HG03025 (cell line): ENCODE results near the gene GAD1.

Experiments used
- ATAC-seq: cut with Tn5 transposase; IDR thresholded peaks from one replicate; pipeline ENCODE4 v1.9.1; 2021; ENCODE audit warnings: mild to moderate bottlenecking, moderate library complexity; ENCODE audit not compliant: unreplicated experiment, low FRiP score

GAD1 gene

GRCh38 chr2:170887496-170887895 lies 70.8 kb downstream of the GAD1 start:
- no peak for ATAC-seq

- no peak for ATAC-seq
These were observed 71.2 kb downstream of the GAD1 start for GRCh38 chr2:170887896-170888295.

- no peak for ATAC-seq
These were observed 75.2 kb downstream of the GAD1 start for GRCh38 chr2:170891893-170892292.

GRCh38 chr2:170892391-170892951 lies 75.8 kb downstream of the GAD1 start:
- no peak for ATAC-seq

GRCh38 chr2:170895023-170895757 lies 78.5 kb downstream of the GAD1 start:
- no peak for ATAC-seq

GRCh38 chr2:170896622-170897021 lies 79.9 kb downstream of the GAD1 start:
- ATAC-seq: no peak

GRCh38 chr2:170897108-170897507 lies 80.4 kb downstream of the GAD1 start:
- no peak for ATAC-seq

GRCh38 chr2:170905864-170906263 lies 89.2 kb downstream of the GAD1 start:
- no peak for ATAC-seq
